C1 segment of cervical spinal cord (tissue), 14 donors: Measurements from ENCODE around the gene CXCR6.

ENCODE experiments used
- DNase-seq, 14 donors: peaks; one replicate each; lab custom pipeline; 2025; lab: John Stamatoyannopoulos, UW

Gene CXCR6

GRCh38 chr3:45968149-45968548, 24.9 kb downstream of the CXCR6 start:
- DNase-seq = no peak

- DNase-seq = no peak
Measured at GRCh38 chr3:45968706-45969105, 25.4 kb downstream of the CXCR6 start.

GRCh38 chr3:45969116-45969515, 25.9 kb downstream of the CXCR6 start:
- no peak for DNase-seq

GRCh38 chr3:45969953-45970352, 26.7 kb downstream of the CXCR6 start:
- peak in 2 of 14 donors; percentile 21 to 24 for DNase-seq

GRCh38 chr3:45972534-45973402, 29.5 kb downstream of the CXCR6 start:
- no peak for DNase-seq

GRCh38 chr3:45974686-45975085, 31.4 kb downstream of the CXCR6 start:
- no peak for DNase-seq

GRCh38 chr3:45975686-45976085, 32.4 kb downstream of the CXCR6 start:
- DNase-seq = no peak

- DNase-seq = no peak
Measured at GRCh38 chr3:45976191-45977091, 33.2 kb downstream of the CXCR6 start.

- no peak for DNase-seq
Measured at GRCh38 chr3:45978006-45978761, 34.9 kb downstream of the CXCR6 start.

GRCh38 chr3:45979378-45979777, 36.1 kb downstream of the CXCR6 start:
- DNase-seq = no peak

- no peak for DNase-seq
Measured at GRCh38 chr3:45980229-45980813, 37.1 kb downstream of the CXCR6 start.

- no peak for DNase-seq
Measured at GRCh38 chr3:45980819-45981218, 37.6 kb downstream of the CXCR6 start.

- DNase-seq = no peak
Measured at GRCh38 chr3:45981346-45982074, 38.2 kb downstream of the CXCR6 start.

GRCh38 chr3:45983770-45984169, 40.5 kb downstream of the CXCR6 start:
- no peak for DNase-seq

- DNase-seq = no peak
Measured at GRCh38 chr3:45984331-45985312, 41.4 kb downstream of the CXCR6 start.

GRCh38 chr3:45985532-45986302, 42.5 kb downstream of the CXCR6 start:
- DNase-seq = no peak

GRCh38 chr3:45986303-45986982, 43.2 kb downstream of the CXCR6 start:
- no peak for DNase-seq
